ENCODE results near the gene FADS1. TPM values are rescaled to one million over a fixed set of nuclear protein-coding genes. Genes with fewer than 3 reads are reported as not detected.

FADS1 gene
- total RNA-seq, 4 donors from 2014 or later: 20.8 to 37.4 (median 32.0) TPM

- no peaks in the 10 kb centered on the region for H3K9me3 ChIP-seq
- no CpG with 5 or more reads among the region's 14 CpGs for WGBS, 2 donors (ENCODE audit: low coverage in 1 of 2)
- no peaks in the 10 kb centered on the region for H3K27me3 ChIP-seq
- no peak for ATAC-seq
- H3K4me1 ChIP-seq: peaks cover 0 to 17% (median 0%) of the 10 kb centered on the region in 3 donors
- no peak overlapping the region for H3K27ac ChIP-seq
- TF ChIP-seq EP300 (IDR thresholded peaks at IDR 0.05) (no peak), POLR2AphosphoS5 (IDR thresholded peaks at IDR 0.05) (no peak), CTCF (IDR thresholded peaks at IDR 0.05) (no peak), POLR2A (IDR thresholded peaks at IDR 0.05) (no peak)
- H3K36me3 ChIP-seq: peaks cover 0 to 94% of the 10 kb centered on the region in 2 donors
- no peak overlapping the region for H3K4me3 ChIP-seq
These were observed 38.3 kb upstream of the FADS1 start for GRCh38 chr11:61854966-61855714.

DNA sequence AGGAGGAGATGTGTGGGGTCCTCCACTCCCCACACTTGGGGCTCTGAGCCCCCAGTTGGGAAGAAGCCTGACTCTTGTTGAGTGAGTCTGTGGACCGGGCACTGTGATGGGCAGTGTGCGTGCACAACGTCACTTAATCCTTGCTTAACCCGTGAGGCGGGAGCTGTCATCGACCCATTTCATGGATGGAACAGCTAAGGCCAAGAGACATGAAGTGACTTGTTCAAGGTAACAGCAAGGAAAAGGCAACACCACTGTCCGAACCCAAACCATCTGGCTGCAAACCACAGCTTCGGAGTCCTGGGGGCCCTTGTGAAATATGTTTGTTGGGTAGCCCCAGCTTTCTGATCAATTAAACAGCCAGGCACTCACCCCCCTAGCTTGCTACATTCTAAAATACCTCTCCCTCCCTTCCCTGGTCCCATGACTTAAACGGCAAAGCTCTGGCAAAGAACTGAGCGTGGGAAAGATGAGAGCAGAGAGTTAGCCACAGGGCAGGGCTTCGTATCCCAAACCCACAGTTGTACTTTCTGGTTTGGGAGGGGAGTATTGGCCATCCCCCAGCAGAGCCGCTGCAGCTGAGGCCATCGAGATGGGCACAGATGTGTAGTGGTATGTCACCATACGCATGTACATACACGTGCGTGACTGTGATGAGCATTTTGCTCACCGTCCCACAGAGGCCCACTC, 37.5 kb upstream of the FADS1 start:
- peak overlapping the region in 1 of 4 donors; percentile 22 for H3K27ac ChIP-seq
- H3K27me3 ChIP-seq: no peaks in the 10 kb centered on the region
- TF ChIP-seq POLR2A (IDR thresholded peaks at IDR 0.05) (no peak), POLR2AphosphoS5 (IDR thresholded peaks at IDR 0.05) (no peak), EP300 (IDR thresholded peaks at IDR 0.05) (no peak), CTCF (IDR thresholded peaks at IDR 0.05) (no peak)
- H3K9me3 ChIP-seq: no peaks in the 10 kb centered on the region
- 100% methylated on average over 1 of the region's 17 CpGs; no CpG with 5 or more reads in 1 of the 2 donors for WGBS, 2 donors (ENCODE audit: low coverage in 1 of 2)
- H3K4me1 ChIP-seq: peaks cover 0 to 15% (median 0%) of the 10 kb centered on the region in 3 donors
- H3K4me3 ChIP-seq: no peak overlapping the region
- H3K36me3 ChIP-seq: peaks cover 0 to 94% of the 10 kb centered on the region in 2 donors
- ATAC-seq: no peak

DNA sequence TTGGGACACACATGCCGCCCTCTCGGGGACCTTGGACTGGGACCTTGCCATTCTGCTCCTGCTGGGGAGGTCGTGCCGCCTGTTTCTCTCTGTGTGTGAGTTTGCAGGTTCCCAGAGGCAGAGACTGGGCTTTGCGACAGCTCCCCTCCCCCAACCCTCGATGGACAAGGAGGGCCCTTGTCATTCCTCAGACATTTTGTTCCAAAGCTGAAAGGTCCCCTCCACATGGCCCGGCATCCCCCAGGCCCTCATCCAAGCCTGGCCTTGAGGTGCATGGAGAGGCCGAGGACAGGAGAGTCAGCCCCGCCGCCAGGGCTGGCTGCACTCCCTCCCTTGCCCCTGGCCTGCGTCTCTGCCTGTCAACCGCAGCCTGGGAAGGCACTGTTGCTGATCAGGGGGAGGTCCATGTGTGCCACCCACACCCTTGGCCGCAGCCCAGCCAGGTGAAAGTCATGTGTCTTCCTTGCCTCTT, 36.9 kb upstream of the FADS1 start:
- Histone ChIP-seq H3K27me3 (no peaks in the 10 kb centered on the region), H3K36me3 (peaks cover 0 to 94% of the 10 kb centered on the region in 2 donors), H3K4me1 (peaks cover 0 to 15% (median 0%) of the 10 kb centered on the region in 3 donors), H3K27ac (peak overlapping the region in 1 of 4 donors; percentile 27), H3K4me3 (no peak overlapping the region), H3K9me3 (no peaks in the 10 kb centered on the region)
- no peak for ATAC-seq
- TF ChIP-seq EP300 (IDR thresholded peaks at IDR 0.05): no peak
- TF ChIP-seq POLR2A (IDR thresholded peaks at IDR 0.05): no peak
- no peak for TF ChIP-seq POLR2AphosphoS5 (IDR thresholded peaks at IDR 0.05)
- no peak for TF ChIP-seq CTCF (IDR thresholded peaks at IDR 0.05)
- 60 to 80% methylated on average over 1 to 3 of the region's 13 CpGs for WGBS, 2 donors (ENCODE audit: low coverage in 1 of 2)

DNA sequence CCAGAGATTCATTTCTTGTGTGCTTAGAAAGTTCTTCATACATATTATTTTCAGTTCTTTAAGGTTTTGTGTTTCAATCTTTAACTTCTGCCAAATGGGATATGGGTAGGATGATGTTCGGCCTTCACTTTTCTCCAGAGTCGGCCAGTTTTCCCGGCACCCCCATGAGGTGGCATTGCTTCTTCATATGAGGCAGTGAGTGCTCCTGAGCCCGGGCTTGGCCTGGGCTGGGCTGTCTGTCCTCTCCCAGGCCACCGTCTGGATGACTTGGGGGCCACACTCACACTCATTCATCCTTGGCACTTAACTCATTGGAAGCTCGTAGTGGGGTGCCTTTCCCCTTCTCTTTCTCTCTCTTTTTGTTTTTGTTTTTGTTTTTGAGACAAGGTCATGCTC, 35.1 kb upstream of the FADS1 start:
- TF ChIP-seq EP300 (IDR thresholded peaks at IDR 0.05) (no peak), CTCF (IDR thresholded peaks at IDR 0.05) (no peak), POLR2A (IDR thresholded peaks at IDR 0.05) (no peak), POLR2AphosphoS5 (IDR thresholded peaks at IDR 0.05) (no peak)
- H3K4me3 ChIP-seq: no peak overlapping the region
- 55 to 72% methylated on average over 2 to 5 of the region's 6 CpGs for WGBS, 2 donors (ENCODE audit: low coverage in 1 of 2)
- H3K9me3 ChIP-seq: no peaks in the 10 kb centered on the region
- peaks cover 0 to 93% of the 10 kb centered on the region in 2 donors for H3K36me3 ChIP-seq
- peaks cover 0 to 15% (median 0%) of the 10 kb centered on the region in 3 donors for H3K4me1 ChIP-seq
- H3K27ac ChIP-seq: peak overlapping the region in 2 of 4 donors; percentile 48 to 50
- no peak for ATAC-seq
- no peaks in the 10 kb centered on the region for H3K27me3 ChIP-seq
